Choroid plexus epithelial cell (primary cell): Measurements from ENCODE around the gene MPDU1.
A peak's percentile ranks its signal among the peaks of the same experiment; 100 is the strongest.
"Not testable (repeated sequence)": the region's sequence is repeated elsewhere in the genome, so short reads cannot be mapped to it uniquely, and the experiment has no call there.

Source experiments
- DNase-seq: peaks from one replicate; pipeline ENCODE4 v3.0.0-alpha.2; 2010; ENCODE audit warnings: low read depth
- H3K4me3 ChIP-seq: 2 replicates; pipeline ENCODE4 v1.5.1; 2011; ENCODE audit warnings: low read depth, mild to moderate bottlenecking, control low read depth, low read length, moderate library complexity
- CTCF ChIP-seq: conservative IDR thresholded peaks from 2 replicates; pipeline ENCODE4 v1.5.1; 2011; ENCODE audit warnings: low read depth, mild to moderate bottlenecking, control low read depth, inconsistent platforms, low read length, moderate library complexity

The MPDU1 gene

GRCh38 chr17:7620835-7621234 is 37.2 kb downstream of the MPDU1 start:
- DNase-seq, result no peak
- H3K4me3 ChIP-seq, result no peak overlapping the region
- no peak for TF ChIP-seq CTCF

GRCh38 chr17:7623661-7624060 is 40.0 kb downstream of the MPDU1 start:
- TF ChIP-seq CTCF, result no peak
- H3K4me3 ChIP-seq, result no peak overlapping the region
- DNase-seq, result no peak

- H3K4me3 ChIP-seq, DNase-seq: not testable (repeated sequence)
Observed at GRCh38 chr17:7625749-7626148, 42.1 kb downstream of the MPDU1 start.

GRCh38 chr17:7626307-7626706 is 42.7 kb downstream of the MPDU1 start:
- no peak for TF ChIP-seq CTCF
- no peak for DNase-seq
- peak overlapping the region; percentile 89 for H3K4me3 ChIP-seq

- no peak for TF ChIP-seq CTCF
- no peak for DNase-seq
- peak overlapping the region; percentile 89 for H3K4me3 ChIP-seq
Observed at GRCh38 chr17:7626956-7627249, 43.3 kb downstream of the MPDU1 start.

- peak; percentile 97 for DNase-seq
- no peak for TF ChIP-seq CTCF
- H3K4me3 ChIP-seq, result peak within 1 kb of the TSS; percentile 89
Observed at GRCh38 chr17:7627250-7628121, 43.8 kb downstream of the MPDU1 start, which contains the start of gene SAT2. TSS of gene SAT2 (minus strand) at chr17:7627821. CDS start at chr17:7627635, 186 bp downstream.

GRCh38 chr17:7629939-7630571 is 46.4 kb downstream of the MPDU1 start, which contains the start of gene SHBG:
TSS of gene SHBG (plus strand) at chr17:7630135. CDS start at chr17:7630173, 38 bp downstream.
- DNase-seq, result no peak
- no peak for TF ChIP-seq CTCF
- no peak within 1 kb of the TSS for H3K4me3 ChIP-seq
